ENCODE data around the gene COQ8A.

Gene COQ8A

GRCh38 chr1:226974544-226975258 lies 34.6 kb downstream of the COQ8A start:
- DNase-seq (ENCODE audit: low read depth) = no peak

- no peak for DNase-seq (ENCODE audit: low read depth)
These were observed 35.5 kb downstream of the COQ8A start for GRCh38 chr1:226975259-226976250.

- DNase-seq (ENCODE audit: low read depth) = no peak
These were observed 36.3 kb downstream of the COQ8A start for GRCh38 chr1:226976276-226976977.

- no peak for DNase-seq (ENCODE audit: low read depth)
These were observed 37.0 kb downstream of the COQ8A start for GRCh38 chr1:226976978-226977642.

- DNase-seq (ENCODE audit: low read depth) = no peak
These were observed 37.7 kb downstream of the COQ8A start for GRCh38 chr1:226977643-226978431.

GRCh38 chr1:226978432-226979114 lies 38.5 kb downstream of the COQ8A start:
- DNase-seq (ENCODE audit: low read depth) = no peak

GRCh38 chr1:226979115-226979516 lies 39.0 kb downstream of the COQ8A start:
- no peak for DNase-seq (ENCODE audit: low read depth)

- DNase-seq (ENCODE audit: low read depth) = no peak
These were observed 39.5 kb downstream of the COQ8A start for GRCh38 chr1:226979517-226980121.

GRCh38 chr1:226980122-226980560 lies 40.0 kb downstream of the COQ8A start:
- no peak for DNase-seq (ENCODE audit: low read depth)

GRCh38 chr1:226980565-226981385 lies 40.7 kb downstream of the COQ8A start:
- no peak for DNase-seq (ENCODE audit: low read depth)

- no peak for DNase-seq (ENCODE audit: low read depth)
These were observed 41.3 kb downstream of the COQ8A start for GRCh38 chr1:226981386-226981817.

- no peak for DNase-seq (ENCODE audit: low read depth)
These were observed 41.7 kb downstream of the COQ8A start for GRCh38 chr1:226981838-226982237.

- no peak for DNase-seq (ENCODE audit: low read depth)
These were observed 42.5 kb downstream of the COQ8A start for GRCh38 chr1:226982451-226983177.

- no peak for DNase-seq (ENCODE audit: low read depth)
These were observed 43.3 kb downstream of the COQ8A start for GRCh38 chr1:226983247-226983991.

- DNase-seq (ENCODE audit: low read depth) = no peak
These were observed 43.9 kb downstream of the COQ8A start for GRCh38 chr1:226983992-226984364.

GRCh38 chr1:226984521-226985238 lies 44.6 kb downstream of the COQ8A start:
- DNase-seq (ENCODE audit: low read depth) = no peak
